Vagina (tissue), 2 donors: ENCODE results near the gene KDM3B. TPM values are rescaled to one million over a fixed set of nuclear protein-coding genes. Genes with fewer than 3 reads are reported as not detected.

Experiments
- DNase-seq, 2 donors: peaks; one replicate each; pipeline ENCODE4 v3.0.0-alpha.2; 2017; ENCODE audit errors: extremely low spot score in 2 of 2
- H3K27ac ChIP-seq: fragments of 200-600 bp; sonication (generic); one replicate; pipeline ENCODE4 v1.5.1; 2019
- H3K27me3 ChIP-seq: fragments of 200-600 bp; sonication (generic); one replicate; pipeline ENCODE4 v1.5.1; 2019
- H3K36me3 ChIP-seq, 2 donors: fragments of 200-600 bp; sonication (generic); one replicate each; pipeline ENCODE4 v1.5.1; 2017 to 2019
- H3K4me1 ChIP-seq: fragments of 200-600 bp; sonication (generic); one replicate; pipeline ENCODE4 v1.5.1; 2019
- H3K4me3 ChIP-seq, 2 donors: fragments of 200-600 bp; sonication (generic); 1 replicate in 1 of 2; 2 replicates in 1 of 2; pipeline ENCODE4 v1.5.1; 2016 to 2019
- H3K9me3 ChIP-seq: fragments of 200-600 bp; sonication (generic); one replicate; pipeline ENCODE4 v1.5.1; 2019
- POLR2A ChIP-seq, 2 donors: fragments of 450-650 bp; IDR thresholded peaks; one replicate each; pipeline ENCODE4 v1.6.1; 2017; ENCODE audit warnings: antibody characterized with exemption in 2 of 2, mild to moderate bottlenecking in 2 of 2, moderate library complexity in 2 of 2
- POLR2AphosphoS5 ChIP-seq, 2 donors: sonication (generic); formaldehyde crosslinking; IDR thresholded peaks; one replicate each; pipeline ENCODE4 v1.9.0; 2017; ENCODE audit warnings: antibody characterized with exemption in 2 of 2, mild to moderate bottlenecking in 2 of 2, low read depth in 1 of 2; ENCODE audit not compliant: insufficient read depth in 1 of 2
- intact Hi-C: fragments of 100-400 bp; cut with DNase I; formaldehyde crosslinking; loops from one replicate; pipeline ENCODE4 v1.15.1; 2023
- total RNA-seq: library from RNA; depleted of rRNA; stranded (reverse); fragments of >200 nt; gene quantifications from one replicate; pipeline ENCODE4 v1.2.3, GENCODE V29; 2016
- TF ChIP-seq, protein P1 (sequence below), 3 experiments: fragments of 450-650 bp in 2 of 3; fragments of 200-600 bp in 1 of 3; sonication (generic) in 1 of 3; IDR thresholded peaks; one replicate each; pipeline ENCODE4 v1.5.1; 2017 to 2019; ENCODE audit warnings: antibody characterized with exemption in 3 of 3, mild to moderate bottlenecking in 2 of 3, moderate library complexity in 2 of 3

KDM3B gene
- total RNA-seq, 1 donor from 2014 or later, result 48.6 TPM

DNA sequence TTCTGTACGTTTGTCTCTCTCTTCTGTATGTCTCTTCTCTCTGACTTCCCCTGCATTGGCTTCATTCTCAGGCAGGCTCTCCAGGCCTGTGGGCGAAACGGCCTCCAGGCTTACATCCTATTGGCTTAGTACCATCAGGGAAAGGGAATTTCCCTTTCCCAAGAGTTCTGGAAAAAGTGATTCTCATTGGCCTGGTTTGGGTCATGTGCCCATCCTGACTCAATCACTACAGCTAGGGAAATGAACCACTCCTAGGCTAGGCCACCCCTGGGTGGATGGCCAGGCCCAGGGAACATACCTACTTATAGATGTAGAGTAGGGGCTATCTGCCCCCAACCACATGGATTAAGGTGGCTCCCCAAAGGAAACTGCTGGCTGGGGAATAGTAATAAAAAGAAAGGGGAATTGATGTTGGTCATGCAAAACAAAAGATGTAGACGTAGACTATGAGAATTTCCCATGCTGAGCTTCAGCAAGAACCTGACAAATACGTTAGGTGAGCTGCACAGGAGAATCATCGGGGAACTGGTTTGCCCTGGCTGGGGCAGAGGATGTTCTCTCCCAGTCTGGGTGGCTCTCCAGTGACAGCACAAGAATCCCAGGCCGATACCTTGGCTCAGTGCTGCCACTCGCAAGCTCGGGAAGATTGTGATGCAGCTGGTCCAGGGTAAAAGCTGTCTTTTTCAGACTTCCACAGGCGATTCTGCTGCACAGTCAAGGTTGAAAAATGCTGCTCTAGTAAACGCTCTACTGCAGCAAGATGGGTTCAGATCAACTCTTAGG is 109.0 kb downstream of the KDM3B start:
- peak in 1 of 2 donors; percentile 60 for TF ChIP-seq POLR2AphosphoS5 (IDR thresholded peaks at IDR 0.05; ENCODE audit: insufficient read depth in 1 of 2, low read depth in 1 of 2)
- TF ChIP-seq POLR2A (IDR thresholded peaks at IDR 0.05), result no peak
- TF ChIP-seq, protein P1, sequence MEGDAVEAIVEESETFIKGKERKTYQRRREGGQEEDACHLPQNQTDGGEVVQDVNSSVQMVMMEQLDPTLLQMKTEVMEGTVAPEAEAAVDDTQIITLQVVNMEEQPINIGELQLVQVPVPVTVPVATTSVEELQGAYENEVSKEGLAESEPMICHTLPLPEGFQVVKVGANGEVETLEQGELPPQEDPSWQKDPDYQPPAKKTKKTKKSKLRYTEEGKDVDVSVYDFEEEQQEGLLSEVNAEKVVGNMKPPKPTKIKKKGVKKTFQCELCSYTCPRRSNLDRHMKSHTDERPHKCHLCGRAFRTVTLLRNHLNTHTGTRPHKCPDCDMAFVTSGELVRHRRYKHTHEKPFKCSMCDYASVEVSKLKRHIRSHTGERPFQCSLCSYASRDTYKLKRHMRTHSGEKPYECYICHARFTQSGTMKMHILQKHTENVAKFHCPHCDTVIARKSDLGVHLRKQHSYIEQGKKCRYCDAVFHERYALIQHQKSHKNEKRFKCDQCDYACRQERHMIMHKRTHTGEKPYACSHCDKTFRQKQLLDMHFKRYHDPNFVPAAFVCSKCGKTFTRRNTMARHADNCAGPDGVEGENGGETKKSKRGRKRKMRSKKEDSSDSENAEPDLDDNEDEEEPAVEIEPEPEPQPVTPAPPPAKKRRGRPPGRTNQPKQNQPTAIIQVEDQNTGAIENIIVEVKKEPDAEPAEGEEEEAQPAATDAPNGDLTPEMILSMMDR (IDR thresholded peaks at IDR 0.05), result peak in 1 of 3 experiments; percentile 2
- Histone ChIP-seq H3K27me3 (no peaks in the 10 kb centered on the region), H3K4me1 (peaks cover 16% of the 10 kb centered on the region), H3K27ac (no peak overlapping the region), H3K4me3 (no peak overlapping the region), H3K9me3 (no peaks in the 10 kb centered on the region), H3K36me3 (no peaks in the 10 kb centered on the region)
- DNase-seq, result peak in 1 of 2 donors; percentile 80
- intact Hi-C loops, result no loop called here

DNA sequence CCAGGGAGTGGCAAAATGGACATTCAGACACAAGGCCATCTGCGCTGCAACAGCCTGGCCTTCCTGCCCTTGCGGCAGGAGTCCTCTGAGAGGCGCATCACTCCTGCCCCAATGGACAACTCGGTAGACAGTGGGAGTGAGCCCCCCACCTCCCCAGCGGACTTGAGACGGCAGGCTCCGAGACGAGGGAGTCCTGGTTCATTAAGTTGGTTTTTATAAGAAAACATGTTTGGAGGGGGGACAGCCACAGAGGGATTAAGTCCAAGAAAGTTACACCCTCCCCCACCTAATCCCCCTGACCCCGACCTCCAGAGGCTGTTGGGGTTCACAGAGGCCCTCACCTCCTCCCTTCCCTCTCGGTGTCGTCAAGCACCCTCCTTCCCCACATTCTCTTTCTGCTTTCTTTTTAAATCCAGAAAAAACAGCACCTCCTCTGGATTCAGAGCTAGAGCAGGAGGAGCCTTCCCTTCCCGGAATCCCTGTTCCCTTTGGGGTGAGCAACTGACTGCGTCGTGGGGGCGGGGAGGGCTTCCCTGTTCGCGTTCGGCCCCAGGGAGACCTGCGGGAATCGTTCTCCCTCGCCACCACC is 111.0 kb downstream of the KDM3B start:
- Histone ChIP-seq H3K27me3 (no peaks in the 10 kb centered on the region), H3K4me1 (peaks cover 32% of the 10 kb centered on the region), H3K27ac (peak overlapping the region; percentile 99), H3K9me3 (no peaks in the 10 kb centered on the region), H3K36me3 (no peaks in the 10 kb centered on the region), H3K4me3 (peak overlapping the region; percentile 75 to 86)
- no peak for DNase-seq
- no peak for TF ChIP-seq POLR2A (IDR thresholded peaks at IDR 0.05)
- TF ChIP-seq, protein P1 (IDR thresholded peaks at IDR 0.05), result no peak
- no peak for TF ChIP-seq POLR2AphosphoS5 (IDR thresholded peaks at IDR 0.05; ENCODE audit: insufficient read depth in 1 of 2, low read depth in 1 of 2)
- intact Hi-C loops, result no loop called here

DNA sequence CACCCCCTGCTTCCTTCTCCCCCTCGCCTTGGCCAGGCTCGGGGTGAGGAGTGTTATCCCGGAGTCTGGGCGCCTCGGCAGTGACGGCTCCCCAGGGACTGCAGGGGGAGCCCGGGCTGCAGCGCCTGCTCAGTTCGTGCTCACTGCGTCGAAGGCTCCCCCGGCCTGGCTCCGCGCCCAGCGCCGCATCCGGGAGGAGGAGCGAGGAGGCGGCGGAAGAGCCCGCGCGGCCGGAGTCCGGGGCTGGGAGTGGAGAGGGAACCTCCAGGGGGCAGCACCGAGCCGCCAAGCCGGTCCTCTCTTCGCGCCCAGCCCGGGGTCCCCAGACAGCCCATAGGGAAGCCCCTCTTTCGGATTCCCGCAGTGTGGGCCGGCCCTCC is 111.5 kb downstream of the KDM3B start:
- Histone ChIP-seq H3K36me3 (no peaks in the 10 kb centered on the region), H3K4me1 (peaks cover 32% of the 10 kb centered on the region), H3K9me3 (no peaks in the 10 kb centered on the region), H3K27ac (peak overlapping the region; percentile 99), H3K27me3 (no peaks in the 10 kb centered on the region), H3K4me3 (peak overlapping the region; percentile 75 to 86)
- TF ChIP-seq, protein P1 (IDR thresholded peaks at IDR 0.05), result peak; percentile 52 to 87 (median 69)
- TF ChIP-seq POLR2A (IDR thresholded peaks at IDR 0.05) (peak in 1 of 2 donors; percentile 75), POLR2AphosphoS5 (IDR thresholded peaks at IDR 0.05; ENCODE audit: insufficient read depth in 1 of 2, low read depth in 1 of 2) (peak; percentile 92 to 95)
- peak in 1 of 2 donors; percentile 95 for DNase-seq
- intact Hi-C loops, result no loop called here

DNA sequence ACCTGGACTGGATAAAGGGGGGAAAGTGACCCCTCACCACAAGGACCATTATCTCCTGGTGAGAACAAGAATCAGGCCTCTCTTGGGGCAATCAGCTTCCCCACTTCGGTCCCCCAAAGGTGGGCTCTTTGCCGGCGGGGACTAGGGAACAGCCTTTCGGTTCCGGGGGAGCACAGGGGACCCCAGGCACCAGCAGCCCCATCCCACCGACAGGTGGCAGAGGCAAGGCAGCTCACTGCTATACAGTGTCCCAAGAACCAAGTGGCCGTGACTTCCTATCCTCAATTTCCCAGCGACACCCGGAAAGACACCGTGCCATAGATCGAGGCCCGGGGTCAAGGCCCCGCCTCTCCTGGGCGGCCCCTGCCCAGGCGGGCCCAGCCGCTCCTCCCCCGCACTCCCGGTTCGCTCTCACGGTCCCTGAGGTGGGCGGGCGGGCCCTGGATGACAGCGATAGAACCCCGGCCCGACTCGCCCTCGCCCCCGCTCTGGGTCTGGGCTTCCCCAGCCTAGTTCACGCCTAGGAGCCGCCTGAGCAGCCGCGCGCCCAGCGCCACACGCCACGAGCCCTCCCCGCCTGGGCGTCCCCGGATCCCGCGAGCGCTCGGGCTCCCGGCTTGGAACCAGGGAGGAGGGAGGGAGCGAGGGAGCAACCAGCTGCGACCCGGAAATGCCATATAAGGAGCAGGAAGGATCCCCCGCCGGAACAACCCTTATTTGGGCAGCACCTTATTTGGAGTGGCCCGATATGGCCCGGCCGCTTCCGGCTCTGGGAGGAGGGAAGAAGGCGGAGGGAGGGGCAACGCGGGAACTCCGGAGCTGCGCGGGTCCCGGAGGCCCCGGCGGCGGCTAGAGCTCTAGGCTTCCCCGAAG is 112.1 kb downstream of the KDM3B start:
- intact Hi-C loops, result loop anchor here (1.0 kb wide), 1 partner anchor 28 kb away; no protein-coding TSS in a partner anchor
- peak overlapping the region; percentile 75 to 86 for H3K4me3 ChIP-seq
- DNase-seq, result peak in 1 of 2 donors; percentile 99
- H3K36me3 ChIP-seq, result no peaks in the 10 kb centered on the region
- peaks cover 34% of the 10 kb centered on the region for H3K4me1 ChIP-seq
- no peaks in the 10 kb centered on the region for H3K27me3 ChIP-seq
- H3K27ac ChIP-seq, result peak overlapping the region; percentile 99
- TF ChIP-seq POLR2AphosphoS5 (IDR thresholded peaks at IDR 0.05; ENCODE audit: insufficient read depth in 1 of 2, low read depth in 1 of 2), result peak; percentile 45 to 93
- TF ChIP-seq POLR2A (IDR thresholded peaks at IDR 0.05), result peak in 1 of 2 donors; percentile 8
- TF ChIP-seq, protein P1 (IDR thresholded peaks at IDR 0.05), result peak in 1 of 3 experiments; percentile 38
- H3K9me3 ChIP-seq, result no peaks in the 10 kb centered on the region
